ENCODE measurements around the gene INPP1. TPM values are rescaled to one million over a fixed set of nuclear protein-coding genes. Genes with fewer than 3 reads are reported as not detected.
"Not testable (repeated sequence)": the region's sequence is repeated elsewhere in the genome, so short reads cannot be mapped to it uniquely, and the experiment has no call there.

The INPP1 gene
- total RNA-seq, 1 experiment from 2014 or later, result 23.2 TPM

GRCh38 chr2:190334479-190335224, 8.7 kb upstream of the INPP1 start:
- no peaks in the 10 kb centered on the region for H3K36me3 ChIP-seq (ENCODE audit: control insufficient read depth, insufficient read depth, low read length)
- H3K9me3 ChIP-seq, result no peaks in the 10 kb centered on the region
- ChIA-PET POLR2A (no interaction called here), CTCF (no interaction called here)
- peak overlapping the region; percentile 11; the same call in 1 of the 2 replicates for H3K4me3 ChIP-seq (ENCODE audit: low read depth, low read length)
- peak; percentile 60 to 74 for DNase-seq
- H3K4me3 Mint-ChIP-seq (ENCODE audit: unreplicated experiment), result peak overlapping the region; percentile 61
- no peaks in the 10 kb centered on the region for H3K9me3 Mint-ChIP-seq (ENCODE audit: unreplicated experiment)
- H3K36me3 Mint-ChIP-seq (ENCODE audit: insufficient read depth, unreplicated experiment), result no peaks in the 10 kb centered on the region
- H3K4me1 Mint-ChIP-seq (ENCODE audit: low read depth, unreplicated experiment), result peaks cover 16% of the 10 kb centered on the region
- TF ChIP-seq CTCF (IDR thresholded peaks at IDR 0.05; ENCODE audit: insufficient read depth in 1 of 2, low read depth in 1 of 2, low read length in 1 of 2, severe bottlenecking in 1 of 2, unreplicated experiment in 1 of 2), result no peak
- no peaks in the 10 kb centered on the region for H3K27me3 Mint-ChIP-seq (ENCODE audit: insufficient read depth, unreplicated experiment)
- no peaks in the 10 kb centered on the region for H3K27me3 ChIP-seq (replicated peaks; ENCODE audit: control insufficient read depth, insufficient read depth, low read length)
- H3K27ac Mint-ChIP-seq (ENCODE audit: unreplicated experiment), result peak overlapping the region; percentile 32
- intact Hi-C loops (cut with micrococcal nuclease; ENCODE audit: unreplicated experiment), result loop anchor here (1.0 to 2.0 kb wide), 2 partner anchors 9 to 176 kb away; partner anchors contain the start of gene INPP1
- H3K4me1 ChIP-seq, result peaks cover 23% of the 10 kb centered on the region
- BruUV-seq (replicated peaks), result TSS peak; percentile 77

DNA sequence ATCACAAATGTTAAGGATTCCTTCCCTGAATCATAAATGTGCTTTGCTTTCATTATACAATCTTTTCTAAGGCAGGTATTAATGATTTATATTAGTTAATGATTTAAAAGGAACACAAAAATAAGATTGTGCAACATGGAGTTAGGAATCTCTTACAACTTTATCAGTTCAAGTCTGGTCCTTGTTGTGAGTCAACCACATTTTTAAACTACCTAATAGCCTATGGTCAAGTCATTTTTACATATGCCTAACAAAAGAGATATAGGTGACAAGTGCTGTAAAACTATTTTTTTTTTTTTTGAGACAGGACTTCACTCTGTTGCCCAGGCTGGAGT, 8.2 kb upstream of the INPP1 start:
- peak overlapping the region; percentile 61 for H3K4me3 Mint-ChIP-seq (ENCODE audit: unreplicated experiment)

DNA sequence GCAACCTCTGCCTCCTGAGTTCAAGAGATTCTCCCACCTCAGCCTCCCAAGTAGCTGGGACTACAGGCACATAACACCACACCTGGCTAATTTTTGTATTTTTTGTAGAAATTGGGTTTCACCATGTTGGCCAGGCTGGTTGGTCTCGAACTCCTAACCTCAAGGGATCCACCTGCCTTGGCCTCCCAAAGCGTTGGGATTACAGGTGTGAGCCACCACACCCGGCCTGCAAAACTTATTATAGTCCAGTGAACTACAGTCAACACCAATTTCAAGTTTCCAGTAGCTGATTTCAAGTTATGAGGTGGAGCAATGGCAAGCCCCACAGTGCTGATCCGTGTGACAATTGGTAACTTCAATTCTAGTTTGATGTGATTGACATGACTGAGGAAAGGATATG, 7.8 kb upstream of the INPP1 start:
- intact Hi-C loops (cut with micrococcal nuclease; ENCODE audit: unreplicated experiment), result loop anchor here (1.0 to 2.0 kb wide), 2 partner anchors 8 to 175 kb away; partner anchors contain the start of gene INPP1
- DNase-seq; H3K9me3 Mint-ChIP-seq (ENCODE audit: unreplicated experiment); H3K27ac Mint-ChIP-seq (ENCODE audit: unreplicated experiment); H3K27me3 Mint-ChIP-seq (ENCODE audit: insufficient read depth, unreplicated experiment); H3K36me3 Mint-ChIP-seq (ENCODE audit: insufficient read depth, unreplicated experiment); H3K36me3 ChIP-seq (ENCODE audit: control insufficient read depth, insufficient read depth, low read length); H3K27me3 ChIP-seq (replicated peaks; ENCODE audit: control insufficient read depth, insufficient read depth, low read length); H3K4me3 ChIP-seq (ENCODE audit: low read depth, low read length); H3K9me3 ChIP-seq; POLR2A ChIA-PET; CTCF ChIA-PET; BruUV-seq (replicated peaks); H3K4me3 Mint-ChIP-seq (ENCODE audit: unreplicated experiment): not testable (repeated sequence)
- H3K4me1 ChIP-seq, result peaks cover 23% of the 10 kb centered on the region
- peaks cover 16% of the 10 kb centered on the region for H3K4me1 Mint-ChIP-seq (ENCODE audit: low read depth, unreplicated experiment)

More for the DNA sequence above, 8.2 kb upstream of the INPP1 start:
- intact Hi-C loops (cut with micrococcal nuclease; ENCODE audit: unreplicated experiment), result loop anchor here (1.0 to 2.0 kb wide), 2 partner anchors 8 to 176 kb away; partner anchors contain the start of gene INPP1
- Histone ChIP-seq H3K4me1 (peaks cover 23% of the 10 kb centered on the region), H3K36me3 (ENCODE audit: control insufficient read depth, insufficient read depth, low read length) (no peaks in the 10 kb centered on the region), H3K9me3 (no peaks in the 10 kb centered on the region), H3K27me3 (replicated peaks; ENCODE audit: control insufficient read depth, insufficient read depth, low read length) (no peaks in the 10 kb centered on the region), H3K4me3 (ENCODE audit: low read depth, low read length) (no peak overlapping the region; the same call in 1 of the 2 replicates)
- Mint-ChIP-seq H3K27ac (ENCODE audit: unreplicated experiment) (peak overlapping the region; percentile 32), H3K36me3 (ENCODE audit: insufficient read depth, unreplicated experiment) (no peaks in the 10 kb centered on the region), H3K27me3 (ENCODE audit: insufficient read depth, unreplicated experiment) (no peaks in the 10 kb centered on the region), H3K9me3 (ENCODE audit: unreplicated experiment) (no peaks in the 10 kb centered on the region), H3K4me1 (ENCODE audit: low read depth, unreplicated experiment) (peaks cover 16% of the 10 kb centered on the region)
- no TSS peak for BruUV-seq (replicated peaks)
- no peak for TF ChIP-seq CTCF (IDR thresholded peaks at IDR 0.05; ENCODE audit: insufficient read depth in 1 of 2, low read depth in 1 of 2, low read length in 1 of 2, severe bottlenecking in 1 of 2, unreplicated experiment in 1 of 2)
- CTCF ChIA-PET, result no interaction called here
- POLR2A ChIA-PET, result no interaction called here
- DNase-seq, result no peak
